Hippocampal formation (tissue), 2 donors: ENCODE results near the gene CREG2.

ENCODE experiments used
- DNase-seq, 2 donors: peaks; one replicate each; lab custom pipeline; 2025; lab: John Stamatoyannopoulos, UW

CREG2 gene

GRCh38 chr2:101409699-101410098, 22.4 kb upstream of the CREG2 start:
- no peak for DNase-seq

- DNase-seq = no peak
These were observed 21.6 kb upstream of the CREG2 start for GRCh38 chr2:101408925-101409324.

DNA sequence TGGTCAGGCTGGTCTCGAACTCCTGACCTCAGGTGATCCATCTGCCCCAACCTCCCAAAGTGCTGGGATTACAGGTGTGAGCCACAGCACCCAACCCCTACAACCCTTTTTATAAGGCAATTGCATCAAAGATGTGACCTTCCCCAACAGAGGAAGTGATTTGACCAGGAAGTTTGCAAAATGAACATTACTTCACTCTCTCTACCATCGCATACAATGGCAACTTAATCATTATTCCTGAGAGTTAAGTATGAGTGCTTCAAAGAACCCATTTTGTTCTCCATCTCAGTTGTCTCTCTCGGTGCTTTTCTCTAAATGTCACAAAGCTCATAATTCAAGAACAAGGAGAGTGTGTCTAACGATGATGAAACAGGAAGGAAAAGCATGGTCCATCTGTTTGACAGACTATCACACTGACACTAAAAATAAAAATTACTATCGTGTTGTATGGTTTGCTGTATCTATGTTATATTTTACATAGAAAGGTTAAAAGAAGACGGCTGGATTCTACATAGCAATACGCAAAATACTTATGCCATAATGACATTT, 18.1 kb upstream of the CREG2 start:
- DNase-seq = no peak

DNA sequence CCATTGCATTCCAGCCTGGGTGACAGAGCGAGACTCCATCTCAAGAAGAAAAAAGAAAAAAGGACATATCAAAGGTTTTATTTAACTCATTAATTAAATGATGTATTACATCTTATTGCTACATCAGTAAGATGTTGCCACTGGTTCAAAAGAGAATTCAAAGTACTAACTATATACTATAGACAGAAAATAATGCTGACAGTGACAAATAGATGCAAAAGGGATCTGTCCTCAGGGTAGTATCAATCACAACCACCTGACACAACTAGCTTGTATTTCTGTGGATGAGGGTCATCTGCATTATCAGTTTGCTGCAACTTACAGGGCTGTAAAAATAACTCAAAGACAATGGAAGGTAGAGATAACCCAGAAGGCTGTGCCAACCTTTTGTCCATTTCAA, 16.4 kb upstream of the CREG2 start:
- DNase-seq = no peak

- no peak for DNase-seq
These were observed 15.3 kb upstream of the CREG2 start for GRCh38 chr2:101402630-101403029.

GRCh38 chr2:101401906-101402305, 14.6 kb upstream of the CREG2 start:
- DNase-seq = no peak

DNA sequence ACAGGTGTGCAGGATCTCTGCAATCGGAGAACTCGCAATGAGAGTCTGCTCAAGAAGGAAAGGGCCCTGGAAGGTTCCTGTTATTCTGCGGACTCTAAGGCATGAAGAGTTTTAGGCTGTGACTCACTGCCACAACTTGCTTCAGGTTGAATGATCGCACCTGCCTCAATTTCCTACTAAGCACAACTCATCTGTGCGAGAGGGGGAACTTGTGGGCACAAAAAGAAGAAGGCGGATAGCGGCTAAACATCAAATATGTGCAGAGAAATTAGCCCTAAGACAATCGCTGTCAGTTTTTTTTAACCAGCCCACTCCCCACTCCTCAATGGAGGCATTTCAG, 14.0 kb upstream of the CREG2 start:
- DNase-seq = no peak

- no peak for DNase-seq
These were observed 13.4 kb upstream of the CREG2 start for GRCh38 chr2:101400506-101401325.

GRCh38 chr2:101400048-101400447, 12.7 kb upstream of the CREG2 start:
- DNase-seq = no peak

DNA sequence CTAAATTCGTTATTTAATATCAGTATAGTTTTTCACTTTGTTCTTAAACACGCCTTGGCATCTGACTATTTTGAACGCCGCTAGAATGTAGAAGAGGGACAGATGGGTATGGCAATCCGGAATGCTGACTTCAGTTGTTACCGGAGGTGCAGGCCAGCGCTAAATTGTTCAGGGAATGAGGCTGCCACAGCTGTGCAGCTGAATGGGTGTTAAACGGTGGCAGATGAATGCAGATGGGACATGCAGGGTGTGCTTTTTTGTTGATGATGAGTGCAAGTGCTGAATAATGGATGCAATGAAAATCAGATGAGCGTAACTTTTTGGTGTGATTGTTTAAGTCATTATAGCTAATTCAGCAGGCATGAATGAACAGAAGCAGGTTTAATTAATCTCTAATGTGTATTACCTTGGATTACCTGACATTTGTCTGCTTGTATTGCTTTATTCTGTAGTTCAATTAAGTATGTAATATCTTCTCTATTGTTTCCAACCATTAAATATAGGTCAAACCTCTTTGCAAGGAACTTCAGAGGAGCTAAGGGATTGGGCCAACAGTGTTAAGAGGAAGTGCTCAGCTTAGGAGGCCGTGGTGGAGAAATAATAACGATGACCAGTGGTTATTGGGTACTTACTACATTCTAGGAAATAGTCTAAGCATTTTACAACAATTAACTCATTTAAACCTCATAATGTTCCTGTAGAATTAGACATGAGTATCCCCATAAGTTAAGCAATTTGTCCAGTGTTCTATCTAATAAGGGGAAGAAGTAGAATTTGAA, 11.9 kb upstream of the CREG2 start:
- no peak for DNase-seq

GRCh38 chr2:101398116-101398821, 11.0 kb upstream of the CREG2 start:
- no peak for DNase-seq

- no peak for DNase-seq
These were observed 9.0 kb upstream of the CREG2 start for GRCh38 chr2:101396316-101396717.

DNA sequence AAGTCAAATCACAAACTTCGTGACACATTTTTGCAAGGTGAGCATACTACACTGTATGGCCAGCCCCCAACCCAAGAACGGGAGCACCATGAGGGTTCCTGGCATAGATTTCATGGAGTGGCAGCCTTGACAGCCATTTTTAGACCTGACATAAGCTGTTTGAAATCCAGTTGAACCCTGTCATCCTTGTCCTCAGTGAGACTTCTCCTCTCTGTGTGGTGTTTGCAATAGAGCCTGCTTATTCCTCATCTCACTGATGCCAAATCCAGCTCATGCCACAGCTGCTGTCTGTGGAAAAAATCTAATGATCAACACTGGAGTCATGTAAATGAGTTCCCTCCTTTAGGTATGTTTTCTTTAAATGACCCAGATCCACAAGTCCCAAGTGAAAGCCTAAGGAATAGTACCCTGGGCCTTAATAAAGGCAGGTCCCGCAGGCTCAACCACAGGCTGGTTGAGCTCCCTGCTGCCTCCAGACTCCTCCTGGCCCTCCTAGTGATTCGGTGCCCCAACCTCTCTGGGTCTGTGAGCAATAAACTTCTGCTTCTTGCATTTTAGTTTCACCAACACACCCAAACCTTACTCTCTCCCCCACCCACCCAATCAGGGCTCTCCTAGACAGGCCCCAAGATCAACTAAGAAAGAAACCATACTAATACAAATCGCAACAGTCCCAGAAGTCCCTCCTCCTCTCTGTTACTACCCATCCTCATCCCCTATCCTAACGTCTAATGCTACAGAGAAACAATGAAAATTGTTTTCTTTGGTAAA, 8.4 kb upstream of the CREG2 start:
- no peak for DNase-seq

GRCh38 chr2:101388232-101388631, 929 bp upstream of the CREG2 start:
- DNase-seq = no peak

DNA sequence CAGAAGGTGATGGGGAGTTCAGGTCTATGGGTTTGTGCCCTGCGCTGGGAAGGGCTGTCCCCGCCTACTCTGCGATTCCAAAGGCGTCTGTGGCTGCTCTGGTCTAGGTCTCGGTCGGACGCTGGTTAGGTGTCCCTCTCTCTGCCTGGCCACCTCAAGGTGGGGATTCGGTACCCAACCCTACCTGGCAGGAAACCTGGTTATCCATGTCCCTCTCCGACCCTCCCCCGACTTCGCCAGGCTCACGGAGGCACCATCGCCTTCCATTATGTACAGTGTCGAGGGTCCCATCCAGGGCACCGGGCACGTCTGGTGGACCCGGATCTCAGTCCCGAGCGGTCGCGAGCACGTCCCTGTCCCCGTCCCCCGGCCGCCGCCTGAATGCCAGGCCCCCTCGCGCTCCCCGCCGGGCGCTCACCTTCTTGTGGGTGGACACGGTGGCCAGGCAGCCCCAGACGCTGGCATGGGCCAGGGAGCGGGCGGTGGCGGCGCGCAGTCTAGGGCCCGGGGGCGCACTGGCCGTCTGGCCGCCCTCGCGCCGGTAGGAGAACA, 628 bp downstream of the CREG2 start:
- no peak for DNase-seq

DNA sequence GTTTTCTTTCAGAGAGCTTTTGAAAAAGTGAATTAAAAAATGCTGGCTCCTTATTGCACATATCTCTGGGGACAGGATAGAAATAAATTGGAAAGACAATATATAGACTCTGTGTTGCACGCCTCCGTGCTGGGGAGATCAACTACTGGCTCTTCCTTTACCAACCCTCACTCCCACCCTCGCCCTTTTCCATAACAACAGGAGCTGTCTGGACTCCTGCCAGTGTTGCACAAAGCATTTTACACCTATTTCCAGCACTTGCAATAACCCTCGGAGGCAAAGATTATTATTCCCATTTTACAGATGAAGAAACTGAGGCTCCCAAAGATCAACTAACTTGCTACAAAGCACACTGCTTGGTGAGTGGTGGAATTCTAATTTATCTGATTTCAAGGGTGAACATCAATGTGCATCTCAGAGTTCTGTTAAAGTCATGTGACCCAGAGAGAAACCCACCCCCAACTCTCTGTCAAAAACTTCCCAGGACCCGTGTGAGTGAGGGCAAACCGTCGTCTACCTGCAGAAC, 4.2 kb downstream of the CREG2 start:
- DNase-seq = no peak

DNA sequence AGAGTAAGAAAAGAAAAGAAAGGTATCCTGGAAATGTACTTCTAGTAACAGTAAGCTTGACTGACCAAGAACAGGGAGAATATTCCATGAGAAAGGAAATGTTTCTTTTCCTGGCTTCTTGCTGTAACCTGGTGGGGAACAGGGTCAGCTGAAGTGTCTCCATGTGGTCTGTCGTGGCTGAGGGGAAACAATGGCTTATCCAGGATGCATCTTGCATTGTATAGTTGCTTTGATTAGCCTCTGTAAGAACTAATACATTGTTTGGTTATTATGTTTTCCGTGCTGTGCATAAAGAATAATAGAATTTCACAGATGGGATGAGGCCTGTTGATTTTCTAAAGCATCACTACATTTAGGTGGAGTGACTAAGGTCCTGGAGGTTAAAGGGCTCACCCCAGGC, 4.9 kb downstream of the CREG2 start:
- DNase-seq = no peak

DNA sequence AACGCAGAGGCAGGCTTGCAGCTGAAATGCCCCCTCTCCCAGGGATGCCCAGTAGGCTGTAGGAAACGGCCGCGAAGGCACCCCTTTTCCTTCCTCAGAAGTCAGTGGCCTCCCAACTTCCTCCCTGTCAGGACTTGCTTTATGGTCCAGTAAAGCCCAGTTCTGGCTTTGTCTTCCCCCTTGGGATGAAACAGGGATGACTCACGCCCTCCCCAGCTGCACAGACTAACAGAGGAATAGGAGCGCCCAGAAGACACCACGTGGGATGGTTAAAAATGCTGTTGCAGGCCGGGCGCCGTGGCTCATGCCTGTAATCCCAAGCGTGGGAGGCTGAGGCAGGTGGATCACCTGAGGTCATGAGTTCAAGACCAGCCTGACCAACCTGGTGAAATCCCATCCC, 6.9 kb downstream of the CREG2 start:
- DNase-seq = no peak

DNA sequence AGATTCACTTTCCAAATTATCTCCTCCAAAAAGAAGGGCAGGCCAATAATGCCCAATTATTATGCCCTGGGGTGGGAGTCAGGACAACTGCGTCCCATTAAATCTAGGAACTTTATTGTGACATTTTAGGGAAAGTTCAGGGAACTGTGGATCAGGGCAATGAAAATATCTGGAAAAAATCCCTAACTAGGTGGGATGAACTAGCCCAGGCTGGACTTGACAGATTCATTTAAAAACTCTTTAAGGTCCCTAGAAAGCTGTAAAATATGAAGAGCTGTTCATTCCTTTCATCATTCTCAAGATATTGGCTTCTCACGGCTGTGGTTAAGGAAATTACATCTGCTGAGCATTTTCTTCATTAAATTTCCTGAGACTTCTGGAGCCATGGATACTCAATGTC, 8.2 kb downstream of the CREG2 start:
- no peak for DNase-seq

DNA sequence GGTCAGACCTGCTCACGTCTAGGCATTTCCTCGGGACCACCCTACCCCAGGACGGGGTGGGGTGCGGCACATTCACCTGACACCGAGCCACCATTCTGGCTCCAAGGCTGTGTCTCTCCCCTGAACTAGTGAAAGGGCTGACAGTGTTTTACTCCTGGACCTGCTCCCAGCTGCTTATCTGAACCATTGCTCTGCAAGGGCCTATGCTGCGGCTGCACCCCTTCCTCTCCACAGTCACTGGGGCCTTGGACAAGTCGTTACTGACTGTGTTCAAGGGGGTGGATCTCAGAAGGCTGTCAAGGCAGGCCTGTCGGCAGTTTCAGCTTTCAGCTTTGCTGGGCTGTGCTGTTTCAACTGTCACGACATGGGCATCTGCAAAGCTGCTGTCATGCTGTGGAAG, 11.7 kb downstream of the CREG2 start:
- DNase-seq = no peak
